ENCODE results near the gene ACAA1.
A peak's percentile ranks its signal among the peaks of the same experiment; 100 is the strongest.

ACAA1 gene

GRCh38 chr3:38163117-38163840 is 26.4 kb upstream of the ACAA1 start:
- TF ChIP-seq GATA2 (IDR thresholded peaks at IDR 0.05; ENCODE audit: low read depth, low read length) (no peak), GATA3 (IDR thresholded peaks at IDR 0.05; ENCODE audit: low read depth, low read length) (no peak)

- TF ChIP-seq GATA3 (IDR thresholded peaks at IDR 0.05; ENCODE audit: low read depth, low read length) (no peak), GATA2 (IDR thresholded peaks at IDR 0.05; ENCODE audit: low read depth, low read length) (no peak)
These were observed 21.5 kb upstream of the ACAA1 start for GRCh38 chr3:38158472-38158871.

- no peak for TF ChIP-seq GATA2 (IDR thresholded peaks at IDR 0.05; ENCODE audit: low read depth, low read length)
- no peak for TF ChIP-seq GATA3 (IDR thresholded peaks at IDR 0.05; ENCODE audit: low read depth, low read length)
These were observed 20.7 kb upstream of the ACAA1 start for GRCh38 chr3:38157595-38157994.

GRCh38 chr3:38157117-38157516 is 20.2 kb upstream of the ACAA1 start:
- TF ChIP-seq GATA3 (IDR thresholded peaks at IDR 0.05; ENCODE audit: low read depth, low read length) (no peak), GATA2 (IDR thresholded peaks at IDR 0.05; ENCODE audit: low read depth, low read length) (no peak)

- TF ChIP-seq GATA3 (IDR thresholded peaks at IDR 0.05; ENCODE audit: low read depth, low read length) = no peak
- no peak for TF ChIP-seq GATA2 (IDR thresholded peaks at IDR 0.05; ENCODE audit: low read depth, low read length)
These were observed 18.9 kb upstream of the ACAA1 start for GRCh38 chr3:38155825-38156224.

GRCh38 chr3:38154625-38155255 is 17.8 kb upstream of the ACAA1 start:
- no peak for TF ChIP-seq GATA3 (IDR thresholded peaks at IDR 0.05; ENCODE audit: low read depth, low read length)
- no peak for TF ChIP-seq GATA2 (IDR thresholded peaks at IDR 0.05; ENCODE audit: low read depth, low read length)

GRCh38 chr3:38154033-38154494 is 17.1 kb upstream of the ACAA1 start:
- TF ChIP-seq GATA2 (IDR thresholded peaks at IDR 0.05; ENCODE audit: low read depth, low read length) (no peak), GATA3 (IDR thresholded peaks at IDR 0.05; ENCODE audit: low read depth, low read length) (no peak)

- no peak for TF ChIP-seq GATA2 (IDR thresholded peaks at IDR 0.05; ENCODE audit: low read depth, low read length)
- TF ChIP-seq GATA3 (IDR thresholded peaks at IDR 0.05; ENCODE audit: low read depth, low read length) = no peak
These were observed 16.3 kb upstream of the ACAA1 start for GRCh38 chr3:38153221-38153620.

GRCh38 chr3:38152609-38153008 is 15.7 kb upstream of the ACAA1 start:
- TF ChIP-seq GATA2 (IDR thresholded peaks at IDR 0.05; ENCODE audit: low read depth, low read length) (no peak), GATA3 (IDR thresholded peaks at IDR 0.05; ENCODE audit: low read depth, low read length) (no peak)

- no peak for TF ChIP-seq GATA3 (IDR thresholded peaks at IDR 0.05; ENCODE audit: low read depth, low read length)
- TF ChIP-seq GATA2 (IDR thresholded peaks at IDR 0.05; ENCODE audit: low read depth, low read length) = no peak
These were observed 14.8 kb upstream of the ACAA1 start for GRCh38 chr3:38151667-38152265.

- TF ChIP-seq GATA2 (IDR thresholded peaks at IDR 0.05; ENCODE audit: low read depth, low read length) (no peak), GATA3 (IDR thresholded peaks at IDR 0.05; ENCODE audit: low read depth, low read length) (no peak)
These were observed 14.0 kb upstream of the ACAA1 start for GRCh38 chr3:38150780-38151528.

- TF ChIP-seq GATA2 (IDR thresholded peaks at IDR 0.05; ENCODE audit: low read depth, low read length) = peak; percentile 33; the same call in 1 of the 2 replicates
- TF ChIP-seq GATA3 (IDR thresholded peaks at IDR 0.05; ENCODE audit: low read depth, low read length) = no peak
These were observed 12.8 kb upstream of the ACAA1 start for GRCh38 chr3:38149708-38150107.

GRCh38 chr3:38148311-38148882 is 11.5 kb upstream of the ACAA1 start:
- TF ChIP-seq GATA2 (IDR thresholded peaks at IDR 0.05; ENCODE audit: low read depth, low read length) = no peak
- no peak for TF ChIP-seq GATA3 (IDR thresholded peaks at IDR 0.05; ENCODE audit: low read depth, low read length)

- no peak for TF ChIP-seq GATA3 (IDR thresholded peaks at IDR 0.05; ENCODE audit: low read depth, low read length)
- no peak for TF ChIP-seq GATA2 (IDR thresholded peaks at IDR 0.05; ENCODE audit: low read depth, low read length)
These were observed 10.5 kb upstream of the ACAA1 start for GRCh38 chr3:38147421-38147820.

Data from SH-SY5Y (cell line).